Upper lobe of right lung (tissue), 1 donor: ENCODE results near the gene SEC63. TPM values are rescaled to one million over a fixed set of nuclear protein-coding genes. Genes with fewer than 3 reads are reported as not detected.
"Not testable (repeated sequence)": the region's sequence is repeated elsewhere in the genome, so short reads cannot be mapped to it uniquely, and the experiment has no call there.

Experiments
- ATAC-seq: fragments of 200-7000 bp; cut with Tn5 transposase; one replicate; pipeline ENCODE4 v1.9.1; 2020; ENCODE audit warnings: mild to moderate bottlenecking, moderate library complexity
- DNase-seq: peaks from one replicate; pipeline ENCODE4 v3.0.0-alpha.2; 2020
- H3K27ac ChIP-seq: fragments of 200-600 bp; one replicate; pipeline ENCODE4 v1.8.0; 2022
- H3K27me3 ChIP-seq: fragments of 200-600 bp; one replicate; pipeline ENCODE4 v1.8.0; 2022; ENCODE audit warnings: mild to moderate bottlenecking
- H3K36me3 ChIP-seq: fragments of 200-600 bp; one replicate; pipeline ENCODE4 v1.8.0; 2022
- H3K4me1 ChIP-seq: fragments of 200-600 bp; one replicate; pipeline ENCODE4 v1.8.0; 2022
- H3K4me3 ChIP-seq: fragments of 200-600 bp; one replicate; pipeline ENCODE4 v1.8.0; 2022; ENCODE audit warnings: mild to moderate bottlenecking
- H3K9me3 ChIP-seq: fragments of 200-600 bp; one replicate; pipeline ENCODE4 v1.8.0; 2022
- intact Hi-C: fragments of 100-400 bp; cut with DNase I; formaldehyde crosslinking; loops from one replicate; pipeline ENCODE4 v1.11.0; 2022
- total RNA-seq: library from RNA; stranded (reverse); fragmentation: NEBNext Ultra II Directional; extraction: Animal tissue kit (Norgen Biotek cat#: 25700); gene quantifications from one replicate; pipeline ENCODE4 v1.2.1, GENCODE V29; 2021
- TF ChIP-seq, protein P1 (sequence below): fragments of 200-600 bp; IDR thresholded peaks from one replicate; pipeline ENCODE4 v1.8.0; 2022; ENCODE audit warnings: antibody characterized with exemption
- donor health status: DM: no; HTN: yes; CAD: no; lungs with severe emphysema.

SEC63 gene
- total RNA-seq, 1 donor from 2014 or later = 118 TPM

DNA sequence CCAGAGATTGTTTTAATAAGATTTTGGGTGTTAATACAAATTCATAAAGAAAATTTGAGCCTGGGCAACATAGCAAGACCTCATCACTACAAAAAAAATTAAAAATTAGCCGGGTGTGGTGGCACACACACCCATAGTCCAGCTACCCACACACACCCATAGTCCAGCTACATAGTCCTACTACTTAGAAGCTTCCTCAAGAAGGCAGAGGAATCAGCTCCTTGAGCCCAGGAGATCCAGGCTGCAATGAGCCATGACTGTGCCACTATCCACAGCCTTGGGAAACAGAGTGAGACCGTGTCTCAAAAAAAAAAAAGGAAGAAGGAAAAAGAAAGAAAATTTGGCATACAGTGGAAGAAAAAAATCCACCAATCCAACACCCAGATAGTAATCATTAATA lies 16.8 kb downstream of the SEC63 start:
- ATAC-seq = peak; percentile 31
- TF ChIP-seq, protein P1, sequence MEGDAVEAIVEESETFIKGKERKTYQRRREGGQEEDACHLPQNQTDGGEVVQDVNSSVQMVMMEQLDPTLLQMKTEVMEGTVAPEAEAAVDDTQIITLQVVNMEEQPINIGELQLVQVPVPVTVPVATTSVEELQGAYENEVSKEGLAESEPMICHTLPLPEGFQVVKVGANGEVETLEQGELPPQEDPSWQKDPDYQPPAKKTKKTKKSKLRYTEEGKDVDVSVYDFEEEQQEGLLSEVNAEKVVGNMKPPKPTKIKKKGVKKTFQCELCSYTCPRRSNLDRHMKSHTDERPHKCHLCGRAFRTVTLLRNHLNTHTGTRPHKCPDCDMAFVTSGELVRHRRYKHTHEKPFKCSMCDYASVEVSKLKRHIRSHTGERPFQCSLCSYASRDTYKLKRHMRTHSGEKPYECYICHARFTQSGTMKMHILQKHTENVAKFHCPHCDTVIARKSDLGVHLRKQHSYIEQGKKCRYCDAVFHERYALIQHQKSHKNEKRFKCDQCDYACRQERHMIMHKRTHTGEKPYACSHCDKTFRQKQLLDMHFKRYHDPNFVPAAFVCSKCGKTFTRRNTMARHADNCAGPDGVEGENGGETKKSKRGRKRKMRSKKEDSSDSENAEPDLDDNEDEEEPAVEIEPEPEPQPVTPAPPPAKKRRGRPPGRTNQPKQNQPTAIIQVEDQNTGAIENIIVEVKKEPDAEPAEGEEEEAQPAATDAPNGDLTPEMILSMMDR = no peak
- H3K27me3 ChIP-seq = no peaks in the 10 kb centered on the region
- H3K27ac ChIP-seq = no peak overlapping the region
- H3K9me3 ChIP-seq = no peaks in the 10 kb centered on the region
- H3K4me1 ChIP-seq = peaks cover 10% of the 10 kb centered on the region
- H3K36me3 ChIP-seq = no peaks in the 10 kb centered on the region
- intact Hi-C loops = no loop called here
- DNase-seq = no peak
- H3K4me3 ChIP-seq = no peak overlapping the region

DNA sequence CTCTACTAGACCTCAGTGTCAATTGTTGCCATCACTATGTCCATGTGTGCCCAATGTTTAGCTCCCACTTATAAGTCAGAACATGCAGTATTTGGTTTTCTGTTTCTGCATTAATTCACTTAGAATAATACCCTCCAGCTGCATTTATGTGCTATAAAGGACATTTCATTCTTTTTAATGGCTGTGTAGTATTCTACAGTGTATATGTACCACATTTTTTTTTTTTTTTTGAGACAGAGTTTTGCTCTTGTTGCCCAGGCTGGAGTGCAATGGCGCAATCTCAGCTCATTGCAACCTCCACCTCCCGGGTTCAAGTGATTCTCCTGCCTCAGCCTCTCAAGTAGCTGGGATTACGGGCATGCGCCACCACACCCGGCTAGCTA lies 21.1 kb downstream of the SEC63 start:
- DNase-seq, ATAC-seq, H3K36me3 ChIP-seq, H3K4me3 ChIP-seq, H3K27ac ChIP-seq, H3K27me3 ChIP-seq, H3K9me3 ChIP-seq, intact Hi-C loops: not testable (repeated sequence)
- H3K4me1 ChIP-seq = peaks cover 10% of the 10 kb centered on the region

DNA sequence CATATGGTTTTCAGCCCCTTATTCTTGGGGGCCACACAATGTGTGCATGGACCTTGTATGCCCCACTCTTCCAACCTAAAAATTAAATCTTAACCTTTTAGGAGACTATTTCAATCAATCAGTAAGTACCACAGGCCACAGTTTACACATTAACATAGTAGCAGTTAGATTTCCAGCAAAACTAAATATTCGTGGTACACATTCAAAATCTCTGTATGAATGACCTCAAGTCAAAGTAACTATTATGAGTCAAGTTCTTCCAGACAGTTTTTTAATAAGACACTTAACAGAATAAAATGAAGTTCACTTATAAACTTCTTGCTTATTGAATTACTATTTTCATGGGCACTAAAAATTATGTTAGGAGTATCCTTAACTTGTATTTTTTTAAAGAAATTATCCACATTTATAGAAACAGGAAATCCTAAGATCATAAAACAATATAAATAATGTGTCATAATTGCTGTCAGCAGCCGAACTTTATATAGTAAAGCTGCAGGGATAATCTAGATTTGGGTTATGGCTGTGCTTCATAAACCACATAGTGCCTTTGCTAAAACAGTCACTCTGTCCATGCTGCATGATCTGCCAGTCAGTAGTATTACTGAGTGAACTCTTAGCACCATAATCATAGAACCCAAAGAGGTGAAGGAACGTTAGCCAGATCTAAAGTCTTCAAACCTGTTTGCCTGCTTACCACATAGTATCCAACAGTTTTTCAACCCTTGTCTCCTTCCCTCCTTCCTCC lies 21.7 kb downstream of the SEC63 start:
- TF ChIP-seq, protein P1 = no peak
- Histone ChIP-seq H3K27me3 (no peaks in the 10 kb centered on the region), H3K36me3 (no peaks in the 10 kb centered on the region), H3K4me1 (peaks cover 10% of the 10 kb centered on the region), H3K27ac (no peak overlapping the region), H3K9me3 (no peaks in the 10 kb centered on the region), H3K4me3 (no peak overlapping the region)
- intact Hi-C loops = no loop called here
- DNase-seq = no peak
- no peak for ATAC-seq

DNA sequence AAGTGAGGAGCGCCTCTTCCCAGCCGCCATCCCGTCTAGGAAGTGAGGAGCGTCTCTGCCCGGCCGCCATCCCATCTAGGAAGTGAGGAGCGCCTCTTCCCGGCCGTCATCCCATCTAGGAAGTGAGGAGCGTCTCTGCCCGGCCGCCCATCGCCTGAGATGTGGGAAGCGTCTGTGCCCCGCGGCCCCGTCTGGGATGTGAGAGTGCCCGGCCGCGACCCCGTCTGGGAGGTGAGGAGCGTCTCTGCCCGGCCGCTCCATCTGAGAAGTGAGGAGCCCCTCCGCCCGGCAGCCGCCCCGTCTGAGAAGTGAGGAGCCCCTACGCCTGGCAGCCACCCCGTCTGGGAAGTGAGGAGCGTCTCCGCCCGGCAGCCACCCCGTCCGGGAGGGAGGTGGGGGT lies 23.8 kb downstream of the SEC63 start:
- ATAC-seq, H3K9me3 ChIP-seq, intact Hi-C loops, H3K27me3 ChIP-seq, DNase-seq, H3K4me3 ChIP-seq, H3K4me1 ChIP-seq, H3K27ac ChIP-seq, H3K36me3 ChIP-seq: not testable (repeated sequence)

DNA sequence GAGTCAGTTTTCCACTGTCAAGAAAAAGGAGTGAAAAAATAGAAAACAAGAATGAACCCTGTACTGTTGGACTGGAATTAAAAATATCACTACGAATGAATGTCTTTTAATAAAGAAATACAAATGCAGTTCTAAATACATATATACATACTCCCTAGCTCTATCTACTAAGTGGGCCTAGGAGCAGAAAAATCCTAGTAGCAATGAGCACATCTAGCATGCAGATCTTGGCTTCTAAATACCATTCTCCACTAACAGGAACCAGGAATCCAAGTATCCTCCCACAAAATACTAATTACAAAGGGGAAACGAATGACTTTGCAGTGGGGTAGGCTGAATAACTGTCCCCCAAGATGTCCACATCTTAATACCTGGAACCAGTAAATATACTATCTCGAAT lies 25.4 kb downstream of the SEC63 start:
- Histone ChIP-seq H3K36me3 (peaks cover 10% of the 10 kb centered on the region), H3K27me3 (no peaks in the 10 kb centered on the region), H3K9me3 (no peaks in the 10 kb centered on the region), H3K27ac (no peak overlapping the region), H3K4me1 (no peaks in the 10 kb centered on the region), H3K4me3 (no peak overlapping the region)
- no peak for DNase-seq
- ATAC-seq = no peak
- TF ChIP-seq, protein P1 = no peak
- intact Hi-C loops = no loop called here

DNA sequence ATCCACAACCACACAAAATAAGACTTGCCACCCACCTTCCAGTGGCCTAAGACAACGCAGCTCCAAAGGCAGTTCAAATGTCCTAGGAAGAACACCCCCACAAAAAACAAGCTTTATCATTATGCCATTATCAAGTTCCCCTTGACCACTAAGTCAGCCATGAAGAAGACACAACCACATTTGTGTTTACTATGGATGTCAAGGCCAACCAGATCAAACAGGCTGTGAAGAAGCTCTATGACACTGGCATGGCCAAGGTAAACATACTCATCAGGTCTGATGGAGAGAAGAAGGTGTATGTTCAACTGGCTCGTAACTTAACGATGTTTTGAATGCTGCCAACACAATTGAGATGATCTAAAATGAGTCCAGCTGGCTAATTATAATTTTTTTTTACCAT lies 26.1 kb downstream of the SEC63 start:
- Histone ChIP-seq H3K27me3 (no peaks in the 10 kb centered on the region), H3K4me3 (no peak overlapping the region), H3K9me3 (no peaks in the 10 kb centered on the region), H3K4me1 (no peaks in the 10 kb centered on the region), H3K27ac (no peak overlapping the region), H3K36me3 (peaks cover 12% of the 10 kb centered on the region)
- DNase-seq (no peak), ATAC-seq (no peak)
- intact Hi-C loops = no loop called here
- TF ChIP-seq, protein P1 = no peak

DNA sequence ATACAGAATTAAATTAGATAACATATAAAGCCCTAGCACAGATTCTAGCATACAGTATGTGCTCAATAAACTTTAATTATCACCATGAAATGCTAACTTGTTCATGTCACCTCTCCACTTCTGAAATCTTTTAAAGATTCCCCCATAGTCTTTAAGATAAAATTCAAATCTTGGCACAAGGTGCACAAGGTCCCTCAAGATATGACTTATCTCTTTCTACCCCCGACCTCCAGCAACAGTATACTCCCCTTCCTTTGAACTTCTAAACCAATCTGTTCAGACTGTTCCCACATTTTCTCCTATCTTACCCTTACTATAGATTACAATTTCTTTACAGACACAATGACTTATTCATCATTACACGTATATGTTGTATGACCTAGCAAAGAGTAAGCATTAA lies 29.0 kb downstream of the SEC63 start:
- H3K4me3 ChIP-seq = no peak overlapping the region
- no peak for DNase-seq
- TF ChIP-seq, protein P1 = no peak
- peaks cover 16% of the 10 kb centered on the region for H3K36me3 ChIP-seq
- no peak for ATAC-seq
- no peaks in the 10 kb centered on the region for H3K4me1 ChIP-seq
- no peaks in the 10 kb centered on the region for H3K9me3 ChIP-seq
- H3K27ac ChIP-seq = no peak overlapping the region
- H3K27me3 ChIP-seq = no peaks in the 10 kb centered on the region
- intact Hi-C loops = no loop called here

DNA sequence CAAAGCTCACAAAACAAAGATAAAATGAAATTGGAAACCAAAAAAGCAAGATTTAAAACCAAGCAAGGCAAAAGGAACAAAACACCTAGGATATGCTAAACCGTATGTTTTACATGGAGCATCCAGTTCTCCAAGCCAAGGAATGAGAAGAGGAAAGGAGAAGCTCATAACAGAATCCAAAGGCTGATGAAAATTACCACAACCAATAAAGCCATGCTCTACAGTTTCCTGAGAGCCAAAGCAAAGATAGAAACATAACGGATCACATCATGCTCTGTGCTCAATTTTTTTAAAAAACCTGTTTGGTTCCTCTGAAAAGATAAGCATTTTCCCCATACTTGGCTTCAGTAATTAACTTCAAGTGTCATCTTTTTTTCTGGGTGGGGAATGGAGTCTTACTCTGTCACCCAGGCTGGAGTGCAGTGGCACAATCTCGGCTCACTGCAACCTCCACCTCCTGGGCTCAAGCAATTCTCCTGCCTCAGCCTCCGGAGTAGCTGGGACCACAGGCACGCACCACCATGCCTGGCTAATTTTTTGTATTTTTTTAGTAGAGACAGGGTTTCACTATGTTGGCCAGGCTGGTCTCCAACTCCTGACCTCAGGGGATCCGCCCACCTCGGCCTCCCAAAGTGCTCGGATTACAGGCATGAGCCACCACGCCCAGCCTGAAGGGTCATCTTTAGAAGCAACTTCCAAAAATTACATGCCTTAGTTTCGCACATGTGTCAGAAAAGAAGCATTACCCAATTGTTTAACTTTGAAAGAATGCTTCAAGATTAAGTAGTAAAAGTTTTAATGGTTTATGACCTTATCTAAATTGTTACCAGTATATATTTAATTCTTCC lies 31.1 kb downstream of the SEC63 start:
- DNase-seq, H3K4me3 ChIP-seq, H3K27ac ChIP-seq, H3K9me3 ChIP-seq, H3K27me3 ChIP-seq, ATAC-seq, H3K4me1 ChIP-seq, intact Hi-C loops: not testable (repeated sequence)
- H3K36me3 ChIP-seq = peaks cover 22% of the 10 kb centered on the region
